NCI-H2196 treated with DMSO at 0.1 percent for 48 hours (cell line): ENCODE data around the gene MYMX.
A peak's percentile ranks its signal among the peaks of the same experiment; 100 is the strongest.

ENCODE experiments used
- DNase-seq: peaks from one replicate; lab custom pipeline; 2025; ENCODE audit not compliant: unreplicated experiment; lab: John Stamatoyannopoulos, UW

The MYMX gene

DNA sequence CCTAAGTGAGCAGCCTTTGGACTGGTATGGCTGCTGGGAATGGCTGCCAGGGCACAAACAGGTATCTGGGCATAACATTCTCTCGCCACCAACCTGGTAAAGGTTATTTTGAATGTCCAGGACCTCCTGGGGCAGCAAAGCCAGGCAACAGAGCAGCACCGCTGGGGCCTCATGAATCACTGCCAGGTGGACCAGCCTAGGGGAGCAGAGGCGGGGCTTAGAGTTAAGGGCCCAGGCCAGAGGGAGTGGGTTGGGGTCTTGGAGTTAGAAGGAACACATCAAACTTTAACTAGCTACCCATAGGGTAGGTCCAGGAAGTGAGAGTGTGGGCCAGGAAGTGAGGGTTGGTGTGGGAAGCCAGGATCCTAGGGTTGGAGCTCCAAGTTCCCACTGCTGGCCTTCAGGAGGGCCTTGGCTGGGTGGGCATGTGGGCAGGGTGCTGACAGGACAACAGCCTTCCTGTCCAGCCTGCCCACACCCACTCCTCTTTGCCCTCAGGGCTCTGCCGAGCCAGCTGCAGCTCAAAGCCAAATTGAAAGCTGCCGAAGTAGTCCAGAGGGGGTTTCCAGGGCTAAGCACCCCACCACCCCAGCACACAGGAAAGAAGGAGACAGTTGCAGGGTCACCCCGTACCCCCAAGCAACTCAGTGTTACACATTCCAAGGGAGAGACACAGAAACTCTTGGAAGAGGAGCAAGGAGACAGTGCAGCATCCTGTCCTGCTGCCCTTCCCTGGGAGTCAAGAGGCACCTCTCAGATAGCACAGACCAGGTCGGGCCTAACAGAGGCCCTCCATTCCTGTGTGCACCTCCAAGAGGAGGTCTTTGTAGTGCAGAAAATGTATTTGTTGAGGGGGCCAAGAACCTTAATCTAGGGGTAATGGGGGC lies 46.0 kb downstream of the MYMX start:
- no peak for DNase-seq

DNA sequence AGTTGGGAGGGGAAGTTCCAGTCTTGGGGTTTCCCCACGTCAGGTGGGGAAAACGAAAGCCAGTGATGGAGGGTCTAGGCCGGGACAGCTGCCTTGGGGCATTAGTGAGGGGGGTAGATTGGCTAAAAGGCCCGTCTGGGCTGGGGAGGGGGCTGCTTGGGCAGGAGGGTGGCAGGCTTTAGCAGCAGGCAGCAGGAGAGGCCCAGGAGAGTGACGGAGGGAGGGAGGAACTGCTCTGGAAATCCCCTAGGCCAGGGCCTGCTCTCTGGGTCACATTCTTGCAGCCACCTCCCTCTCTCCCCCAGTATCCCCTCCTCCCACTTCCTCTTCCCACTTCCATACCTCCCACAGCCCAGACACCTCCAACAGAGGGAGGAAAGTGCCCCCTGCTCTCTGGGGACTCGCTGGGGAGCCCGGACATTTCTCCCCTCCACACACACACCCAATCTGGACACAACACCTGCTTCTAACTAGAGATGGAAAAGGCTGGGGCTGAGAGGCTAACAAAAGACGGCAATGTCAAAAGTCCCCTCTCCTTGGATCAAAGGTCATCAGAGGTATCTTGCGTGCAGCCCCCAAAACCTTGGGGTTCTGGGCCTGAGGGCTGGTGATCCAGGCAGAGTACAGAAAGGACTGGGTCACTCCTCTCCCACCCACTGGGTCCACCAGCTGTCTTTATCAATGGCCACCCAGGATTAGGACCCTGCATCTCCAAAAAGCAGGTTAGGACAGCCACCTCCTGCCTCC lies 46.8 kb downstream of the MYMX start:
- no peak for DNase-seq

DNA sequence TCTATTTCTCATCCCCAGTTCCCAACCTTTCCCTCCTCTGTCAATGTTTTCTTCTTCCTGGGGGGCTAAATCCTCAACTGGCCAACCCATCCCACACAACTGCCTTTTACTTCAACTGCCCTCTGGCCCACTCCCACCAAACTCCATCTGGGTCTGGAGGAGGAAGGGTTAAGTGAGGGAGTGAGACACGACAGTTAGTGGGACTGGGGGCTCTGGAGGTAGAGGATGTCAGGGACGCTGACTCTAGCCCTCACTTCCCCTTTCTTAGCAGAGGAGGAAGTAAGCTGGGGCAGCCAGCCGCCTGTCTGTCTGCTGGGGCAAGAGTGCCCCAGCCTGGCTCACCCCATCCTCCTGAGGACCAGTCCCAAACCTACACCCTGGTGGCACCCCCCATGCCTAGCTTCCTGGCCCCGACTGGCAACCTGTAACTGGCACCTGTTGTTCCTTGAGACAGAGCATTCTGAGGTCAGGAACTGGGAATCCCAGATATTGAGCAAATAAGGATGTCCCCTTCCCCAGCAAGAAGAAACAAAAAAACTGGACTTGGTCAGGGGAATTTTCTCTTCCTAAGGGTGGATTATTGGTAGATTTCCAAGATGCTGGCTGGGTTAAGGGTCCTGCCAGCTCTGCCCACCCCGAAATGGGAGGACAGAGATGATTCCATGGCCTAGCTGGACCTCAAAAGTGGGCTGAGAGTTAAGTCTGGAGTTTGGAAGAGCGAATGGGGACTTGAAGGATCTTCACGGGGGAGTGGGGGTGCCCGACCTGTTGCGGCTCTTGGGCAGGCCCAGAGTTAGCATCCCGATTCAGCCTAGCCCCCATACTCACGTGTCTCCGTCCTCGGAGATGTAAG lies 47.7 kb downstream of the MYMX start:
- no peak for DNase-seq

DNA sequence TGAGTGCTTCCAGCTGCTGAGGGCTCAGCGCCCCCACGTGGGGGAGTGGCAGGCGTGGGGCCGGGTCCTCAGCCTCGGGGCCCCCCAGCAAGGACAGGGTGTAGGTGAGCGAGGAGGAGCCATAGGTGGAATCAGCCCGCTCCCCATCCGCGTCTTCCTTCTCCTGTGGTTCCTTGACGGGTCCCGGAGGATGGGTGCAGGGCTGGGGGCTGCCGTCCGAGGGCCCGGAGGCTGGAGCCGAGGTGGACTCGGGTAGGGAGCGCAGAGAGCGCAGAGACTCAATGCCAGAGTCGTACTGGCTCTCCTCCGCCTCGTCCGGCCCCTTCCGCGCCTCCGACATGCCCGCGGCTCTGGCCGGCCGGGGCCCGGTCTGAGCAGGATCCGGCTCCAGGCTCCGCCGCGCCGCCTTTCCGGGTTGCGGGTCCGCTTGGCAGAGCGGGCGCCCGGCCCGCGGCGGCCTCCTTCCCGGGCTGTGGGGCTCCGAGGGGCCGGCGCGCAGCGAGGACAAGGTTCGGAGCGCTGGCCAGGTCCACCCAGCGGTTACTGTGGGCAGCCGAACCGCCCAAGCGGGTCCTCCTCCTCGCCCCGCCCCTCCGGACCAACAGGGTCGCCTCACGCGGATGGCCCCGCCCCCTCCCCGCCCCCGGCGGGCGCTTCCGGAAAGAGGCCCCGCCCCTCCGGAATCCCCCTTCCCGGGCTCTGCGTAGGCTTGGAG lies 48.4 kb downstream of the MYMX start, which contains the start of gene NFKBIE:
Gene NFKBIE (minus strand): TSS at position 545 of the 715 bp plus-strand sequence. CDS start 205 bp downstream, at position 340.
- peak; percentile 75 for DNase-seq

DNA sequence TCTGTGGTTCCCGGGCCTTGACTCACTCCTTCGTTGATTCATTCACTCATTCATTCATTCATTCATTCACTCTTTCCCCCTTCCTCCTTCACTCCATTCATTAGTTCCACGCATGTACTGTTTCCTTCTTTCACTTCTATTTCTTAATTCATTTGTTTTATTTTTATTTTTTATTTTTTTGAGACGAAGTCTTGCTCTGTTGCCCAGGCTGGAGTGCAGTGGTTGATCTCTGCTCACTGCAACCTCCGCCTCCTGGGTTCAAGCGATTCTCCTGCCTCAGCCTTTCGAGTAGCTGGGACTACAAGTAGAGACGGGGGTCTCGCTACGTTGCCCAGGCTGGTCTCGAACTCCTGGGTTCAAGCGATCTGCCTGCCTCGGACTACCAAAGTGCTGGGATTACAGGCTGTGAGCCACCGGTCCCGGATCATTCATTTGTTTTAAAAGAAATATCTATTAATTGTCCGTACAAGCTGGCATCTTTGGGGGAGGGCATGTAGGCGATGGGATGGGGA lies 49.1 kb downstream of the MYMX start:
- no peak for DNase-seq

DNA sequence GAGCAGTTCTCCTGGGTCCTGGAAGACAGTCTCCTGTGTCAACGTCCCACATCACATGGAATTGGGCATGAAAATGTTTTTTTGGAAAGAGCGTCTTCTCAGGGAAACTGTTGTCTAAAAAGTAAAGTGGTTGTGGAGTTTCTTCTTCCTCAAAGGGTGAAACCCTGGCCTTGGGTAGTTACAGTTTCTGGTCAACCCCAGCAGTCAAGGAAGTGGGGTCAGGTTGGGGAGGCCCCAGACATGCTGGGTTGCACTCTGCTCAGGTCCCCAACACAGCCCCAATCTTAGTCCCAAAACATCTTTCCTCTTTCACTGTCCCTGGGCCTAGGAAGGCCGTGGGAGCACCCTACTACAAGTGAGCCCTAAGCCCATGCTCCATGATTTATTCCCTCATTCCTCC lies 49.6 kb downstream of the MYMX start:
- DNase-seq: no peak

DNA sequence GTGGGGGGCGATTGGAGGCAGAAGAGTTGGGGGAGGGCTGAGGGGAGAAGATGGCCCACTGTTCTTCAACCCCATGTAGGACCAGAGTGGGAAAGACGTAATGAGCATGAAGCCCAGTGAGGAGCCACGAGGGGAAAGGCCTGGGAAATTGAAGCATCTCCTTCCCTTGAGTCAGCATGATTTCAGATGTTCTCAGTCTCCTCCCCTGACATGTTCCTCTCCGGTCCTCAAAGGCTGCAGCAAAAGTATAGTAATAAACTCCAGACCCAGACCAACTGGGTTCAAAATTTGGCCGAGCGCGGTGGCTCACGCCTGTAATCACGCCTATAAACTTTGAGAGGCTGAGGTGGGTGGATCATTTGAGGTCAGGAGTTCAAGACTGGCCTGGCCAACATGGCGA lies 50.5 kb downstream of the MYMX start:
- no peak for DNase-seq
